HG02943 (cell line): ENCODE data around the gene DOK5.
A peak's percentile ranks its signal among the peaks of the same experiment; 100 is the strongest.

ENCODE experiments used
- ATAC-seq: cut with Tn5 transposase; IDR thresholded peaks from one replicate; pipeline ENCODE4 v1.9.1; 2021; ENCODE audit warnings: mild to moderate bottlenecking, low read depth, moderate library complexity; ENCODE audit not compliant: unreplicated experiment

The DOK5 gene

DNA sequence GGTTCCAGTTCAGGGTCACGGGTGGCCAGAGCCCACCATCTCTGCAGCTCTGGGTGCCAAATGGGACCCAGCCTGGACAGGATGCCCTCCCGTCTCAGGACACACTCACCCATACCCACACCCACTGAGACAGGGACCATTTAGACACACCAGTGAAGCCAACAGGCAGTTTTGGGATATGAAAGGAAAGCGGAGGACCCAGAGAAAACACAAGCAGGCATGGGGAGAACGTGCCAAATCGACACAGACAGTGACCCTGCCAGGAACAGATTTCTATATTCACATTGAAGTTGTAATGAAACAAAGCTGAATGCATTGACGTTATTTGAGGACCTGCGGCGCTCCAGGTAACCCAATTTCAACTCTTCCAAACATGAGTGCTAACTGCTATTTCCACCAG lies 164.5 kb downstream of the DOK5 start:
- ATAC-seq = no peak

GRCh38 chr20:54640800-54641199 lies 165.4 kb downstream of the DOK5 start:
- ATAC-seq = no peak

DNA sequence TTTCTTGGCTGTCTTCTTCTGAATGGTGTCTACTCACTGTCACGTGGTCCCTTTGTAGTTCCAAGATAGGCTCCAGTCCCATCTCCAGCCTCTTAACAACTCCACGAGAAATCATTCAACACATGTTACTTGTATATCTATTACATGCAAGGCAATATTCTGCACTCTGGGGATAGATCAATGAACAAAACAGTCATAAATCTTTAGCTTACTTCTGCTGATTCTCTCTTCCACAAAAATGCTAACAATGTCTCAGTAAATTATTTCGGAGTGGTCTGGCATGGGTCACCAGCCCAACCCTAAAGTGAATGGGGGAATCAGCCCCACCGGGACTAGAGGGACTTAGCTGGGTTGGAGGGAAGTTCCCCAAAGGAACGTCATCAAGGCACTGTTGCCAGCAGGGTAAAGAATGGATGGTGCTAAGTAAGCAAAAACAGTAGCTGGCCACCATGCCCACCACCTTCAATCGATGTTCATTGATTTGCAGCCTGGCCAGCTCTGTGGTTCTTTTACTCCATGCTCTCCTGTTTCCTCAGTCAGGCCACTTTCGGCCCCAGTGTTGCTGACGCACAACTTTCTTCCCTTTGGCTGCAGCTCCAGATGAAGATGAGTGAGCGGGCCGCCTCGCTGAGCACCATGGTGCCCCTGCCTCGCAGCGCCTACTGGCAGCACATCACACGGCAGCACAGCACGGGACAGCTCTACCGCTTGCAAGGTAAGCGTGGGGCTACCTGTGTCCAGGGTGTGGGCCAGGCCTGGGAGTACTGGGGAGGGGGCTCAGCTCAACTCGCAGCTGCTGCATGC lies 167.7 kb downstream of the DOK5 start:
- ATAC-seq = no peak

DNA sequence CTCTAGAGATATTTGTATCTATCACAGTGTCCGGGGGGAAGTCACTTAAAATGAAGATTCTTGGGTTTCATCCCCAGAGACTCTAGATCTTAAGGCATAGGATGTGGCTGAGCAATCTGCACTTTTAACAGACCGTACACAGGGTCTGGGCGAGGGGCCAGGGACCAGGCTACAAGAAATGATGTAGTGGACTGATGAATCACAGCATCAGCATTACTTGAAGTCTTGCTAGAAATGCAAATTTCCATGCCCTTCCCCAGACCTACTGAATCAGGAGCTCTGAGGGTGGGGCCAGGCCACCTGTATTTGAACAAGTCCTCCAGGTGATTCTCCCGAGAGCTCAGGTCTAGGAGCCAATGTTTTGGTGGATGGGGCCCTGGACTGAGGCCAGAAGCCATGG lies 168.4 kb downstream of the DOK5 start:
- no peak for ATAC-seq

DNA sequence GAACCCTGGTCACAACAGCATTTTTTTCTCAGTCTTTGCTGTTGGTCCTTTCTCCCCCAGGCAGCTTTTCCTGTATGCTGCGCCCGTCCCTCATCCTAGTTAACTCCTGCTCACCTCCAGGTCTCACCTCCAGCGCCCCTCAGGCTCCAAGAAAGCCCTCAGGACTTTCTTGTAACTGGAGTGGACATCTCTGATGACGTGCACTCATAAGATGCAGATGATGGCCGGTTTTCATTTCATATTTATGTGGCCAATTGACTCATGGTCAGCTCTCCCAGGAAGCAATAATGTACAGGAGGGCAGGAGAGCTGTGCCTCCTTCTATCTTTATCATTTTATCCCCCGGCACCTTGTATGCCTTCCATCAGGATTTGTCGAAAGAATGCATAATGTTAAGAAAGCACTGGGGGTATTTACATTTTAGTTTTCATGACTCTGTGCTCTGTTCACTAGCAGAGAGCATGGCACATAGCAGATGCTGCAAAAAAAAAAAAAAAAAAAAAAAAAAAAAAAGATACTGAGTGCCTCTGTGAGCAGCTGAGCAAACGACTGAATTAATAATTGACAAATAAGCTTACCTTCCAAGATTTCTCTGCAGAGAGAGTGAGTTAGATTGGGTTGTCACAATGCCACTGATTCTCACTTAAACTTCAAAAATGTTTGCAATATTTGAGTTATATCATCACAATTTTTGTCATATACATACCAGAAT lies 170.2 kb downstream of the DOK5 start:
- ATAC-seq = no peak

DNA sequence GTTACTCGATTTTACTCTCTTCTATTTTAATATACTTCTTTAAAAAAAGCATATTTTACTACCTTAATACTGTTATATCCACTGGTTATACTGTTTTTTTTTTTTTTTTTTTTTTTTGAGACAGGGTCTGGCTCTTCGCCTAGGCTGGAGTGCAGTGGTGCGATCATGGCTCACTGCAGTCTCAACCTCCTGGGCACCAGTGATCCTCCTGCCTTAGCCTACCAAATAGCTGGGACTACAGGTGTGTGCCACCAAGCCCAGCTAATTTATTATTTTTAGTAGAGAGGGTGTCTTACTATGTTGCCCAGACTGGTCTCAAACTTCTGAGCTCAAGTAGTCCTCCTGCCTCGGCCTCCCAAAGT lies 170.7 kb downstream of the DOK5 start:
- no peak for ATAC-seq

GRCh38 chr20:54648421-54649142 lies 173.2 kb downstream of the DOK5 start:
- ATAC-seq = no peak

DNA sequence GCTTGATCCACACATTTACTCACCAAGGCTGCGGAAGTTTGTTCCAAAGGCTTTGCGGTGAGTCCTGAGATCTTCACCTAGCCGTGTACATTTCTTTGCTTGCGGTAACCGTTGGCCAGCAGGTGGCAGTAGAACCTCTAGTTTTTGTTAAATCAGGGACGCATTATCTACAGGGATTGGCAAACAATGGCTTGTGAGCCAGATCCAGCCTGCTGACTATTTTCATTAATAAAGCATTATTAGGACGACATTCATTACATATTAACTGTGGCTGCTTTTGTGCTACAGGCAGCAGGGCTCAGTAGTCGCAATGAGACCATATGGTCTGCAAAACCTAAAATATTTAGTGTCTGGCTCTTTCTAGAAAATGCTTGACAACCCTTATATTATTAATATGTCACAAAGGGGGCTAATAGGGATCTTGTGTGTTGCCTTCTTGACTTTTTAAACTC lies 174.1 kb downstream of the DOK5 start:
- ATAC-seq = peak; percentile 62

GRCh38 chr20:54650052-54650719 lies 174.8 kb downstream of the DOK5 start:
- no peak for ATAC-seq

GRCh38 chr20:54651252-54651651 lies 175.9 kb downstream of the DOK5 start:
- ATAC-seq = no peak

GRCh38 chr20:54654450-54654849 lies 179.1 kb downstream of the DOK5 start:
- no peak for ATAC-seq

DNA sequence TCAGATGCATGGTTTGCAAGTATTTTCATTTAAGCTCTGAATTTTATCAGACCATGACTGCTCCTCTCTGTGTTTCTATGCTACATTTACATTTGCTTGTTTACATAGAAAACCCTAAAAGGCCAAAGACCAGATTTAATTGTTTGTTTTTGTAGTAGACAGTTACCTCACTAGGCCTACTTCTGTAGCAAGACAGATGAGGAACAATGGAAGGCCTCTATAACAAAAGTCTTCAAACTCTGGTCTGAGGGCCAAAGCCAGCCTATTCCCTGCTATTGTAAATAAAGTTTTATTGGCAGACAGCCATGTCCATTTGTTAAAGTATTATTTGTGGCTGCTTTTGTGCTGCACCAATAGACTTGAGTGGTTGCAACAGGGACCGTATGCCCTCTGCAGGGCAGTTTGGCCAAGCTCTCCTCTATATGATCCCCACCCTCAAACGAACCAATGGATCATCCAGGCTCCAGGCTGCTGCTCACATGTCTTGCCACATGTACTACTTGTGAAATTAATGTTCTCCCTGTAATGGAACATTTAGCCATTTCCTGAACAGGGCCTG lies 182.0 kb downstream of the DOK5 start:
- ATAC-seq = no peak

DNA sequence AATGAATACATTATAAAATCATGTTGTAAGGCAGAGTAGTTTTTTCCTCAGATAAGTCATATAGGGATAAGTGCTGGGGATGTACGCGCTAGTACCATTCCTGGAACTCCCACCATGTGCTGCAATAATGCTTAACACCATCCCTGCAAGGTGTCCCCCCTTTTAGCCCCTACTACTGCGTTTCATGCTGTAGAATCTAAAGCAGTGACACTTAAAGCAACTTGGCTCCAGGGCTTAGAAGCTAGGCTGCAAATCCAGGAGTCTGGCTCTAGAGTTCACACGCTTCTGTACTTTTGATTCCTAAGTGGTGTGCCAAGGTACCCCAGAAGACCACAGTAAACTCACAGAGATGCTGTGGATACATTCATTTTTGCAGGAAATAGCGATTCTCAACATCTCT lies 183.1 kb downstream of the DOK5 start:
- no peak for ATAC-seq

DNA sequence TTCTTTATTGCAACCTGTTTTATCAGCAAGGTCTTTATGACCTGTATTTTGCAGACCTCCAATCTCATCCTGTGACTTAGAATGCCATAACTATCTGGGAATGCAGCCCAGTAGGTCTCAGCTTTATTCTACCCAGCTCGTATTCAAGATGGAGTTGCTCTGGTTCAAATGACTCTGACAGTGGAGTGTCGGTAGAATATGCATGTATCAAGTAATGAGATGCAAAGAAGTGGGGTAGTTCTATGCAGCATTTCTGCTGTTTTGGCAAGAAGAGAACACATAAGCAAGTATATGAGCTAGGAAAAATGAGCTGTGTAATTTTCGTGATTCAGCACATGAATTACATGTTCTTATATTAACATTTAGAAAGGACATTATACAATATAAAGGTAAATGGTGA lies 185.9 kb downstream of the DOK5 start:
- ATAC-seq = no peak

GRCh38 chr20:54661880-54662465 lies 186.6 kb downstream of the DOK5 start:
- no peak for ATAC-seq

- ATAC-seq = no peak
These were observed 190.4 kb downstream of the DOK5 start for GRCh38 chr20:54665812-54666211.

GRCh38 chr20:54668271-54669039 lies 193.1 kb downstream of the DOK5 start:
- peak; percentile 74 for ATAC-seq

DNA sequence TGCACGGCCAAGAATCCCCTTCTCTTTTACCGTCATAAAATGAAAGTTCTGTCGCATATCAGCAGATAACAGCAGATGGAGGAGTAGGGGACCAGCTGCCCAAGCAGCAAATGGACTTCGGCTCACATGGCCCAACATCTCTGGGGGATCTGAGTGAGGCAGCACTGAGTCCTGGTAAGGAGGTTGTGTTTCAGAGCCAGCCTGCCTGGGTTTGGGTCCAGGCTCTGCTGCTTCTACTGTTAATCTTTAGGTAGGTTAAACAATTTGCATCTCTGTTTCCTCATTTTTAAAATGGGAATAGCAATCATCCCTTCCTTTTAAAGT lies 193.6 kb downstream of the DOK5 start:
- no peak for ATAC-seq

DNA sequence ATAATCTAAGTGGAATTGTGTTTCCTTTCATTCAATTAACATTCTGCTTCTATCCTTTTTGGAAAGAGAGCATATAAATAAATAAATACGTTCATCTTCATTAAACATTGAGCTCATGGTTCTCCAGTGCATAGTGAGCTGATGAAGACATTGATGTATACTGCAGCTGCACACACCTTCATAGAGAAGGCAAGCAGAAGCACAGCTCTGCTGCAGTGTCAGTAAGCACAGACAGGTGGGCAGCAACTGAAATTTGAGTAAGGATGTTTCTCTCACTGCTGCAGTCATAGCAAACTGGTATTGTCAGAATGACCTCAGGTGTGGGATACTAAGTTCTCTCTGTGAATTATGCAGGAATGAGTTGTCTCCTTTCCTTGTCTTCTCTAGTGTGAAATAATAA lies 202.9 kb downstream of the DOK5 start:
- ATAC-seq = no peak

- no peak for ATAC-seq
These were observed 205.0 kb downstream of the DOK5 start for GRCh38 chr20:54680439-54680838.
